GM10266 (cell line): Measurements from ENCODE around the gene DUSP8.

Experiments used
- DNase-seq: peaks from one replicate; pipeline ENCODE4 v3.0.0; 2012; ENCODE audit errors: extremely low spot score
- CTCF ChIP-seq: IDR thresholded peaks from 2 replicates; pipeline ENCODE4 v1.5.1; 2012; ENCODE audit warnings: mild to moderate bottlenecking, low read depth; ENCODE audit not compliant: control insufficient read depth, insufficient read depth; ENCODE audit errors: missing control alignments

The DUSP8 gene

DNA sequence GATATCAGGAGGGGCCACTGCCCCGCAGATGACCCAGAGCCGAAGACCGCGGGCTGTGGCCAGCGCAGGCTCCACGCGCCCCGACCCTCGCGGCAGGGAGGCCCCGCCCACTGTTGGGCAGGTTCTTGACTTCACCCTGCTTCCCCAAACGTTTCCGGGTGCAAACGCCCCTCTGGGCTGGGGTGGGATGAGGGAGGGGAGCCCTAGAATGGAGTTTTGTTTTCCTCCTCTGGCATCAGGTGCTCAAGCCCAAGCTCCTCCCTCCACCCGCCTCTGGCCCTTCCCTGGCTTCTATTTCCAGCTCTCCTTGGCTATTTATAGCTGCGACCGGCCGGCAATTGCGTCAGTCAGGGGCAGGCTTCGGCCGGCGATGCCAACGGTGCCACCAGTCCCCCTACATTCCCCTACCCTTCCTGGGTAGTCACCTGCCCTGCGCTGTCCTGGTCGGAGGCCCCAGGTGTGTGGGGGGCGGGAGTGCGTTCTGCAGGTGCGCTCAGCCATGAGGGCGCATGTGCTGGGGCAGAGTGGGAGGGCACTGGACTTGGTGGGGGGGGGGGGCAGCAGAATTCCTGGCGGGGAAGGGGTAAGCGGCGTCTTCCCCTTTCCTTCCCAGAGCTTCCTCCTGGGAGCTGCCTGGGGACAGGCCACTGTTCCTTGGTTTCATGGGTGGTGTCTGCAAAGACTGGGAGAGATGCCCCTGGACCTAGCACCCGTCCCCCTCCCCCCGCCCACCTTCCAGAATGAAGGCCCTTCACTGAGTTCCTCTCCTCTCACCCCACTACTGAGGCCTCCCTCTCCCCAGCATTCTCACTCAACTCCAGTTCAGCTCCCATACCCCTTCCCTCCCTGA lies 23.6 kb downstream of the DUSP8 start:
- DNase-seq = no peak
- no peak for TF ChIP-seq CTCF

GRCh38 chr11:1547467-1548098 lies 24.5 kb downstream of the DUSP8 start:
- no peak for TF ChIP-seq CTCF
- DNase-seq = no peak

DNA sequence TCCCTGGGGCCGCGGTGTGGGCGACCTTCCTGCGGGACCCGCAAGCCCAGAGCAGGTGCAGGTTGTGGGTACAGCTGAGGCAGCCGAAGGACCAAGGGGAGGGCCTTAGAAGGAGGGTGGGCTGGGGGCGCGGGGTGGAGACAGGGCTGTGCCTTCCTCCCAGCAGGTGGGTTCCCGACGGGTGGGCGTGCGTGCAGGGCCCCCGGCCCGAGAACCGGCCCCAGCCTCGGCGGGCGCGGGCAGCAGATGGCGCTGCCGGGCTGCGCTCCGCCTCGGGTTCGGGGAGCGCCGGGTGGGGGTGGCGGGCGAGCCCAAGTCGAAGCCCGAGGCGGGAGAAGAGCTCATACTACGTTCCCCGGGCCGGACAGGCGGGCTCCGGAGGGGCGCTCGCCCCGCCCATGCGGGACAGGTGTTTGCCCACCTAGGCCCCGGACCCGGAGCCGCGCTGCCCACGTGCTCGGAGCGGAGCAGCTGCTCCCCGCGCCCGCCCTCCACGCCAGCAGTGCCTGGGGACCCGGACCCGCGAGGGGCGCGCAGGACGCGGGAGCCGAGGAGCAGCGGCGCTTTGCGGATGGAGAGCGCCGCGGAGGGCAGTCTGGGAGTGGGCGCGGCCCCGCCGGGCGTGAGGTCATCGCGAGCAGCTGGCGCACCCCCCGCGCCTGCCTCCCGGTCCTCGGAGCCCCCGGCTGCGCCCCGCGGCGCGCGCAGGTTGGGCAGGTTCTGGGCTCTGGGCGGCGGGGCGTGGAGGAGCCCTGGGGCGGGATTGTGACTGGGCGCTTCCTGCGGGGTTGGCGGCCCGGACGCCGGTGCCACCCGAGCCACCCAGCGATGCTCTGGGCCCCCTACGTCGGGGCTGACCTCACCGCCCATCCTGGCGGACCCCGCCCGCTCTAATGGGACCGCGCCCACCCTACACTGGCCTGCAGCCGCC lies 25.3 kb downstream of the DUSP8 start:
- DNase-seq = peak; percentile 88
- peak; percentile 79 for TF ChIP-seq CTCF

GRCh38 chr11:1546077-1546535 lies 26.0 kb downstream of the DUSP8 start:
- TF ChIP-seq CTCF = no peak
- no peak for DNase-seq

DNA sequence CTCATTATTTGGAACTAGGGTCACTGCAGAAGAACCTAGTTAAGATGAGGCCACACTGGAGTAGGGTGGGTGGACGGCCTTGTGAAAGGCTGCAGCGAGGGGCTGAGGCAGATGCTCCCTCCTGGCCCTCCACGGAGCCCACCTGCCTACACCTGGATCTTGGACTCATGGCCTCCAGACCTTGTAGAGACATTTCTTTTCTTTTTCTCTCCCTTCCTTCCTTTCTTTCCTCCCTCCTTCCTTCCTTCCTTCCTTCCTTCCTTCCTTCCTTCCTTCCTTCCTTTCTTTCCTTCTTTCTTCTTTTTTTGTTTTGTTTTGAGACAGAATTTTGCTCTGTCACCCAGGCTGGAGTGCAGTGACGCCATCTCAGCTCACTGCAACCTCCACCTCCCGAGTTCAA lies 26.6 kb downstream of the DUSP8 start:
- no peak for TF ChIP-seq CTCF
- DNase-seq = no peak

DNA sequence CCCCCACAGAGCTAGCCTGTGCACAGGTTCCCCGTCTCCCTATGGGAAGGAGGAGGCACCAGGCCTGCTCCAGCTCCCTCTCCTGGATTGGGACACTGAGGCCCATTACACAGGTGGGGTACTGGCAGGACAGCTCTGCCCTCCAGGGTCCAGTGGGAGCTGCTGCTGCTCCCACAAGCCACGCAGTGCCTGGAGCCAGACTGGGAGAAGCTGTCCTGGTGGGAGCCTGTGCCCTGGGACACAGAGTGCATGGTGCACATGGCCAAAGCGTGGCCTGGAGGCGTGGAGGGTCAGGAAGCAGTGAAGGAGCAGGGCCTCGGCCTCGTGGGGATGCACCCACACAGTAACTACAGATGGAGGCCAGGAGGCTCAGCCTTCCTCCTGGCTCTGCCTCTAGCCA lies 27.5 kb downstream of the DUSP8 start:
- TF ChIP-seq CTCF = no peak
- DNase-seq = no peak
